ENCODE measurements around the gene WDFY4. TPM values are rescaled to one million over a fixed set of nuclear protein-coding genes. Genes with fewer than 3 reads are reported as not detected.

The WDFY4 gene
- polyA plus RNA-seq, 1 donor from 2014 or later, result not detected

GRCh38 chr10:48705401-48705938, 20.8 kb downstream of the WDFY4 start:
- Histone ChIP-seq H3K36me3 (ENCODE audit: insufficient read depth, low read length) (no peaks in the 10 kb centered on the region), H4K20me1 (ENCODE audit: insufficient read depth) (no peaks in the 10 kb centered on the region), H3K27ac (ENCODE audit: low read length) (no peak overlapping the region), H3K4me2 (ENCODE audit: low read length) (no peak overlapping the region), H3F3A (ENCODE audit: insufficient read depth, low read length, poor library complexity, severe bottlenecking) (no peaks in the 10 kb centered on the region), H3K79me2 (replicated peaks; ENCODE audit: insufficient read depth, low read length) (no peaks in the 10 kb centered on the region), H3K9me2 (ENCODE audit: insufficient read depth, low read length) (no peaks in the 10 kb centered on the region), H3K4me3 (ENCODE audit: low read length) (no peak overlapping the region), H3K9ac (ENCODE audit: low read length) (no peak overlapping the region), H3K27me3 (ENCODE audit: insufficient read depth, low read depth, low read length) (no peaks in the 10 kb centered on the region), H2AFZ (ENCODE audit: low read depth, low read length) (no peak overlapping the region), H3K9me3 (ENCODE audit: low read length) (no peaks in the 10 kb centered on the region)
- TF ChIP-seq RAD21 (conservative IDR thresholded peaks at IDR 0.05) (no peak), EZH2 (IDR thresholded peaks at IDR 0.05; ENCODE audit: borderline replicate concordance, insufficient read depth, low read length, poor library complexity, severe bottlenecking) (no peak), SMC3 (conservative IDR thresholded peaks at IDR 0.05; ENCODE audit: poor library complexity) (no peak), TAF1 (IDR thresholded peaks at IDR 0.05; ENCODE audit: low read depth) (no peak), EP300 (conservative IDR thresholded peaks at IDR 0.05; ENCODE audit: poor library complexity, severe bottlenecking) (no peak), MXI1 (conservative IDR thresholded peaks at IDR 0.05; ENCODE audit: poor library complexity, severe bottlenecking) (no peak), REST (IDR thresholded peaks at IDR 0.05; ENCODE audit: borderline replicate concordance) (no peak), POLR2AphosphoS5 (IDR thresholded peaks at IDR 0.05) (no peak)
- TF ChIP-seq, protein P1, sequence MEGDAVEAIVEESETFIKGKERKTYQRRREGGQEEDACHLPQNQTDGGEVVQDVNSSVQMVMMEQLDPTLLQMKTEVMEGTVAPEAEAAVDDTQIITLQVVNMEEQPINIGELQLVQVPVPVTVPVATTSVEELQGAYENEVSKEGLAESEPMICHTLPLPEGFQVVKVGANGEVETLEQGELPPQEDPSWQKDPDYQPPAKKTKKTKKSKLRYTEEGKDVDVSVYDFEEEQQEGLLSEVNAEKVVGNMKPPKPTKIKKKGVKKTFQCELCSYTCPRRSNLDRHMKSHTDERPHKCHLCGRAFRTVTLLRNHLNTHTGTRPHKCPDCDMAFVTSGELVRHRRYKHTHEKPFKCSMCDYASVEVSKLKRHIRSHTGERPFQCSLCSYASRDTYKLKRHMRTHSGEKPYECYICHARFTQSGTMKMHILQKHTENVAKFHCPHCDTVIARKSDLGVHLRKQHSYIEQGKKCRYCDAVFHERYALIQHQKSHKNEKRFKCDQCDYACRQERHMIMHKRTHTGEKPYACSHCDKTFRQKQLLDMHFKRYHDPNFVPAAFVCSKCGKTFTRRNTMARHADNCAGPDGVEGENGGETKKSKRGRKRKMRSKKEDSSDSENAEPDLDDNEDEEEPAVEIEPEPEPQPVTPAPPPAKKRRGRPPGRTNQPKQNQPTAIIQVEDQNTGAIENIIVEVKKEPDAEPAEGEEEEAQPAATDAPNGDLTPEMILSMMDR (IDR thresholded peaks at IDR 0.05; ENCODE audit: poor library complexity, severe bottlenecking), result no peak

DNA sequence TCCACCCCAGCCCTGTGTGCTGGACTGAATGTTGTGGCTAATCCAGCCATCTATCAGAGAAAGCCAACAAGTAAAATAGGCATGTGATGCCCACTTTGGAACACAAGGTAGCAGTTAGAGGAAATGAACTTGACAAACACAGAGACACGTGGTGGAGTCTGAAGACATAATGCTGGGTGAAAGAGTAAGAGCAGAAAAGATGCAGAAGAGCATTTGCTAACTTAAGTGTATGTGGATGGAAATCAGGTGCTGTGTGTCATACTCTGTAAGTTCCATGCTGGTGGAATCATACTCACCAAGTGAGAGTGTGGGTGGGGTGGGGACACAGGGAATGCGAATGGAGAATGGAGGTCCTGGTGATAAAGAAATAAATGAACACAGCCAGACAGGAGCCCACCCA, 22.8 kb downstream of the WDFY4 start:
- H3F3A ChIP-seq (ENCODE audit: insufficient read depth, low read length, poor library complexity, severe bottlenecking), result no peaks in the 10 kb centered on the region
- no peak overlapping the region for H3K27ac ChIP-seq (ENCODE audit: low read length)
- H2AFZ ChIP-seq (ENCODE audit: low read depth, low read length), result no peak overlapping the region
- H3K4me3 ChIP-seq (ENCODE audit: low read length), result no peak overlapping the region
- H3K79me2 ChIP-seq (replicated peaks; ENCODE audit: insufficient read depth, low read length), result no peaks in the 10 kb centered on the region
- H4K20me1 ChIP-seq (ENCODE audit: insufficient read depth), result no peaks in the 10 kb centered on the region
- H3K9me3 ChIP-seq (ENCODE audit: low read length), result no peaks in the 10 kb centered on the region
- H3K9ac ChIP-seq (ENCODE audit: low read length), result no peak overlapping the region
- no peaks in the 10 kb centered on the region for H3K9me2 ChIP-seq (ENCODE audit: insufficient read depth, low read length)
- no peaks in the 10 kb centered on the region for H3K36me3 ChIP-seq (ENCODE audit: insufficient read depth, low read length)
- TF ChIP-seq REST (IDR thresholded peaks at IDR 0.05; ENCODE audit: borderline replicate concordance) (no peak), TAF1 (IDR thresholded peaks at IDR 0.05; ENCODE audit: low read depth) (no peak), MXI1 (conservative IDR thresholded peaks at IDR 0.05; ENCODE audit: poor library complexity, severe bottlenecking) (no peak), EP300 (conservative IDR thresholded peaks at IDR 0.05; ENCODE audit: poor library complexity, severe bottlenecking) (no peak), EZH2 (IDR thresholded peaks at IDR 0.05; ENCODE audit: borderline replicate concordance, insufficient read depth, low read length, poor library complexity, severe bottlenecking) (no peak)
- TF ChIP-seq, protein P1 (IDR thresholded peaks at IDR 0.05; ENCODE audit: poor library complexity, severe bottlenecking), result no peak
- H3K27me3 ChIP-seq (ENCODE audit: insufficient read depth, low read depth, low read length), result no peaks in the 10 kb centered on the region
- no peak overlapping the region for H3K4me2 ChIP-seq (ENCODE audit: low read length)
